Upper lobe of left lung (tissue), 6 donors: ENCODE measurements around the gene FXYD4. TPM values are rescaled to one million over a fixed set of nuclear protein-coding genes. Genes with fewer than 3 reads are reported as not detected.
"Not testable (repeated sequence)": the region's sequence is repeated elsewhere in the genome, so short reads cannot be mapped to it uniquely, and the experiment has no call there.

Experiments used
- ATAC-seq, 2 donors: fragments of 200-7000 bp; cut with Tn5 transposase; one replicate each; pipeline ENCODE4 v1.9.1; 2022; ENCODE audit warnings: mild to moderate bottlenecking in 2 of 2, moderate library complexity in 2 of 2; ENCODE audit not compliant: low FRiP score in 2 of 2
- DNase-seq, 2 donors: peaks; one replicate each; pipeline ENCODE4 v3.0.0-alpha.2; 2019 to 2020
- H3K27ac ChIP-seq, 4 donors: fragments of 200-600 bp; sonication (generic); one replicate each; pipeline ENCODE4 v1.5.1; 2016 to 2019
- H3K27me3 ChIP-seq, 4 donors: fragments of 200-600 bp; sonication (generic); one replicate each; pipeline ENCODE4 v1.5.1; 2017 to 2019
- H3K36me3 ChIP-seq, 4 donors: fragments of 200-600 bp; sonication (generic); one replicate each; pipeline ENCODE4 v1.5.1; 2016 to 2019
- H3K4me1 ChIP-seq, 4 donors: fragments of 200-600 bp; sonication (generic); one replicate each; pipeline ENCODE4 v1.5.1; 2018 to 2019
- H3K4me3 ChIP-seq, 4 donors: fragments of 200-600 bp; sonication (generic); one replicate each; pipeline ENCODE4 v1.5.1; 2017 to 2019; ENCODE audit warnings: mild to moderate bottlenecking in 2 of 4, moderate library complexity in 1 of 4
- H3K9me3 ChIP-seq, 4 donors: fragments of 200-600 bp; sonication (generic); one replicate each; pipeline ENCODE4 v1.5.1; 2018 to 2019
- EP300 ChIP-seq, 4 donors: sonication (generic); formaldehyde crosslinking; IDR thresholded peaks; one replicate each; pipeline ENCODE4 v1.5.1; 2017; ENCODE audit warnings: antibody characterized with exemption in 4 of 4, control low read depth in 2 of 4
- POLR2A ChIP-seq, 4 donors: fragments of 450-650 bp; IDR thresholded peaks; one replicate each; pipeline ENCODE4 v1.5.1; 2016 to 2017; ENCODE audit warnings: antibody characterized with exemption in 4 of 4, mild to moderate bottlenecking in 2 of 4
- POLR2AphosphoS5 ChIP-seq, 2 donors: sonication (generic); formaldehyde crosslinking; IDR thresholded peaks; one replicate each; pipeline ENCODE4 v1.5.1; 2017; ENCODE audit warnings: antibody characterized with exemption in 2 of 2
- WGBS, 2 donors: methylation state at CpG; one replicate each; pipeline ENCODE4 v1.1.5; 2017 to 2018; 5-methylcytosine and 5-hydroxymethylcytosine counted together
- total RNA-seq, 6 donors: library from RNA; depleted of rRNA in 4 of 6; stranded (reverse); fragments of >200 nt in 4 of 6; gene quantifications; one replicate each; pipeline versions ENCODE4 v1.1.0 to v1.2.1, GENCODE V29; 2016 to 2021
- TF ChIP-seq, protein P1 (sequence below), 6 experiments: fragments of 450-650 bp in 4 of 6; fragments of 200-600 bp in 2 of 6; sonication (generic) in 2 of 6; IDR thresholded peaks; one replicate each; pipeline ENCODE4 v1.5.1; 2016 to 2019; ENCODE audit warnings: antibody characterized with exemption in 6 of 6
- donor health status: DM: no; HTN: no; CAD: no; lungs with moderate emphysema.
- donor health status: DM: no; HTN: yes; CAD: no; lungs with severe emphysema.

Gene FXYD4
- total RNA-seq, 6 donors from 2014 or later: 2.5 to 4.0 (median 2.7) TPM; not detected in 3

DNA sequence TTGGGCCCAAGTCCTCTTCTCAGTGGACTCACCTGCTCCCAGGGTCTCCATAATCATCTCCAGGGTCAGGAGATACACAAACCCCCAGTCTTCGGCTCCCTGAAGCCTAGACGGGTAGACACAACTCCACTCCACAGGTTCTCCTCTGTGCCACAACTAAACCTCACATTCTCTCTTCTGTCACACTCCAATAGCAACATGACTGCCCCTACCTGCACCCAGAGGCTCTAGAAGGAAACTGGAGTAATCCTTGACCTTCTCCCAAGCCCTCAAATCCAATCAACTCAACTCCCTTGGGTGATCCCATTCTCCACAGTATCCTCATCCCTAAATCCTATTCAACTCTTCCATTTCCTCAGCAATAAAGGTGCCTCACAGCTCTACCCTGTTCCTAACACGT is 21.3 kb downstream of the FXYD4 start:
- peaks cover 38 to 71% (median 68%) of the 10 kb centered on the region in 4 donors for H3K36me3 ChIP-seq
- H3K27me3 ChIP-seq: no peaks in the 10 kb centered on the region
- peak overlapping the region in 1 of 4 donors; percentile 18 for H3K27ac ChIP-seq
- ATAC-seq (no peak), DNase-seq (no peak)
- H3K4me1 ChIP-seq: peaks cover 22 to 68% (median 40%) of the 10 kb centered on the region in 4 donors
- WGBS, 2 donors: 91 to 93% methylated on average over 3 of the region's 3 CpGs
- no peak overlapping the region for H3K4me3 ChIP-seq
- H3K9me3 ChIP-seq: no peaks in the 10 kb centered on the region
- no peak for TF ChIP-seq POLR2AphosphoS5 (IDR thresholded peaks at IDR 0.05)
- TF ChIP-seq, protein P1, sequence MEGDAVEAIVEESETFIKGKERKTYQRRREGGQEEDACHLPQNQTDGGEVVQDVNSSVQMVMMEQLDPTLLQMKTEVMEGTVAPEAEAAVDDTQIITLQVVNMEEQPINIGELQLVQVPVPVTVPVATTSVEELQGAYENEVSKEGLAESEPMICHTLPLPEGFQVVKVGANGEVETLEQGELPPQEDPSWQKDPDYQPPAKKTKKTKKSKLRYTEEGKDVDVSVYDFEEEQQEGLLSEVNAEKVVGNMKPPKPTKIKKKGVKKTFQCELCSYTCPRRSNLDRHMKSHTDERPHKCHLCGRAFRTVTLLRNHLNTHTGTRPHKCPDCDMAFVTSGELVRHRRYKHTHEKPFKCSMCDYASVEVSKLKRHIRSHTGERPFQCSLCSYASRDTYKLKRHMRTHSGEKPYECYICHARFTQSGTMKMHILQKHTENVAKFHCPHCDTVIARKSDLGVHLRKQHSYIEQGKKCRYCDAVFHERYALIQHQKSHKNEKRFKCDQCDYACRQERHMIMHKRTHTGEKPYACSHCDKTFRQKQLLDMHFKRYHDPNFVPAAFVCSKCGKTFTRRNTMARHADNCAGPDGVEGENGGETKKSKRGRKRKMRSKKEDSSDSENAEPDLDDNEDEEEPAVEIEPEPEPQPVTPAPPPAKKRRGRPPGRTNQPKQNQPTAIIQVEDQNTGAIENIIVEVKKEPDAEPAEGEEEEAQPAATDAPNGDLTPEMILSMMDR (IDR thresholded peaks at IDR 0.05): no peak
- no peak for TF ChIP-seq EP300 (IDR thresholded peaks at IDR 0.05)
- TF ChIP-seq POLR2A (IDR thresholded peaks at IDR 0.05): no peak

DNA sequence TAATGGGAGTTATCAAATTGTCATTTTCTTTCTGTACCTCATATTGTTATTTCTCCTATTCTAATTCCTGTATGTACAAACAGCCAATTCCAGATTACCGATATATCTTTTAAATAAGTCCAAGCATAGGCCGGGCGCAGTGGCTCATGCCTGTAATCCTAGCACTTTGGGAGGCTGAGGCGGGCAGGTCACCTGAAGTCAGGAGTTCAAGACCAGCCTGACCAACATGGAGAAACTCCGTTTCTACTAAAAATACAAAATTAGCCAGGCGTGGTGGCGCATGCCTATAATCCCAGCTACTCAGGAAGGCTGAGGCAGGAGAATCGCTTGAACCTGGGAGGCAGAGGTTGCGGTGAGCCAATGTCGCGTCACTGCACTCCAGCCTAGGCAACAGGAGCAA is 21.8 kb downstream of the FXYD4 start:
- WGBS, 2 donors: 93 to 96% methylated on average over 11 of the region's 11 CpGs
- ATAC-seq, H3K9me3 ChIP-seq, H3K4me3 ChIP-seq, H3K27me3 ChIP-seq, DNase-seq: not testable (repeated sequence)
- Histone ChIP-seq H3K27ac (peak overlapping the region in 1 of 4 donors; percentile 100), H3K36me3 (peaks cover 35 to 66% (median 63%) of the 10 kb centered on the region in 4 donors), H3K4me1 (peaks cover 26 to 72% (median 45%) of the 10 kb centered on the region in 4 donors)

DNA sequence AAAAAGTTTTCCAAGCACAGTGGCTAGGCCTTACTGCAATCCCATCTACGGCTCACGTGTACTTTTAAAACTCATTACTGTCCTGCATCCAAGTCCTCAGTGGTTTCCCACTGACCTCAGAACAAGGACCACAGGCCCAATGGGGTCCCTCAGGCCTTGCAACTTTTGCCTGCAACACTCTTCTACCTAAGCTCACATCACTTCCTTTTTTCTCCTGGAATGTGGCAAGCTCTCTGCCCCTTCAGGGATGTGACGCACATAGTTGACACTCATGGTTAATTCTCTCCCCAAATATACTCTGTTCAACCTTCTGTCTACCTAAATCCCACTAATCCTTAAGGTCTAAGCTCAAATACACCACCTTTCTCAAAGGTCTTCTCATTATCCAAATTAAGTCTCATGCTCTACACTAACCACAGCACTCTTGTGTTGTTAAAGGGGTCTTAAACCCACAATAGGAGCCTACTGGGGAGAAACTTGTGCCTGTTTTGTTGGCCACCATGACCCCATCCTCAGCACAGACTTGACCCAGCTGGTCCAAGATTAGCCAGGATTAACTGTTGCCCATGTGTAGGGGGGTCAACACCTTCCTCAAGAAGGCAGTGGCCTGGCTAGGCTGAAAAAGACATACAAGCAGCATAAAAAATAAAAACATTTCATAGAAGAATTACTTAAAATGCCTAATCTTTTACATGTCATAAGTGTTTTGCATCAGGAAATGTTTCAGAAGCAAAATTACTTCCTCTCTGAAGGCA is 22.3 kb downstream of the FXYD4 start:
- H3K27me3 ChIP-seq: no peaks in the 10 kb centered on the region
- TF ChIP-seq POLR2AphosphoS5 (IDR thresholded peaks at IDR 0.05): no peak
- TF ChIP-seq, protein P1 (IDR thresholded peaks at IDR 0.05): no peak
- TF ChIP-seq EP300 (IDR thresholded peaks at IDR 0.05): no peak
- no peak for TF ChIP-seq POLR2A (IDR thresholded peaks at IDR 0.05)
- WGBS, 2 donors: 78 to 86% methylated on average over 3 of the region's 3 CpGs
- H3K4me3 ChIP-seq: no peak overlapping the region
- H3K36me3 ChIP-seq: peaks cover 29 to 60% (median 58%) of the 10 kb centered on the region in 4 donors
- H3K4me1 ChIP-seq: peaks cover 32 to 78% (median 51%) of the 10 kb centered on the region in 4 donors
- no peaks in the 10 kb centered on the region for H3K9me3 ChIP-seq
- no peak for DNase-seq
- ATAC-seq: no peak
- H3K27ac ChIP-seq: peak overlapping the region; percentile 28 to 100 (median 54)

DNA sequence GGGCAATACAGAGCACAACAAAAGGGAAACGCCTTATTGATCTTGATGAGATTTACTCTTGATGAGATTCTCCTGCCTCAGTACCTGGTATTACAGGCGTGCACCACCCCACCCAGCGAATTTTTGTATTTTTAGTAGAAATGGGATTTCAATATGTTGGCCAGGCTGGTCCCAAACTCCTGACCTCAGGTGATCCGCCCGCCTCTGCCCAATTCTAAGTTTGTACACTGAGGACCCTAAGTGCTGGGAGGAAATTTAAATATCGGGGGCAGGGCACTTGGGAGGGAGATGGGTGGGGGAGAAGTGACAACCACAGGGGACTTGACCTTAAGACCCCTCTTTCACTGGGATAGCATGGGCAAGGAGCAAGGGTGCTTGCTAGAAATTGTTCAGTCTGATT is 23.4 kb downstream of the FXYD4 start:
- H3K4me1 ChIP-seq: peaks cover 41 to 88% (median 57%) of the 10 kb centered on the region in 4 donors
- H3K27me3 ChIP-seq: no peaks in the 10 kb centered on the region
- no peak for TF ChIP-seq POLR2AphosphoS5 (IDR thresholded peaks at IDR 0.05)
- TF ChIP-seq, protein P1 (IDR thresholded peaks at IDR 0.05): no peak
- TF ChIP-seq POLR2A (IDR thresholded peaks at IDR 0.05): no peak
- no peak for TF ChIP-seq EP300 (IDR thresholded peaks at IDR 0.05)
- DNase-seq (no peak), ATAC-seq (no peak)
- H3K4me3 ChIP-seq: peak overlapping the region in 1 of 4 donors; percentile 87
- H3K36me3 ChIP-seq: peaks cover 20 to 55% (median 48%) of the 10 kb centered on the region in 4 donors
- 86 to 87% methylated on average over 6 of the region's 6 CpGs for WGBS, 2 donors
- peak overlapping the region; percentile 55 to 100 (median 98) for H3K27ac ChIP-seq
- H3K9me3 ChIP-seq: no peaks in the 10 kb centered on the region

DNA sequence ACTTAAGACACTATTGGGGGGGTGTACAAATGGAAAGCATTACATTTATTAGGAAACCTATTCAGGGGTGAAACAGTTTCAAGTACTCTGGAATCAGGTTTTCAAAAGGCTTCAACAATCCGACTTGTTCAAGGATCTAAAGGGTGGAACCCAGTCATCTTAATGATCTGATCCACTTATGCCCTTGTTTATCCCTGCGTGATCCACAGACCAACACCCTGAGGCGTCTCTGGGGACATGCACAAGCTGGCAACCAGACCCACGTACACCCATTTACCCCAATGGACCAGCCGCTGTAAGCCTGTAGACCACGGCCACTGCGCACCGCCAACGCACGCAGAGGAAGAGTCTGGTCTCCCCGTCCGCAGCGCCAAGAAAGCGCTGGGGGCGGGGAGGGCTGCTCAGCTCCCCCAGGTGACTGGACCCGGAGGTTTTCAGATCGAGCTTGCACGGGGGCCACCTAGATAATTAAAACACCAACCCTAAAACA is 24.2 kb downstream of the FXYD4 start:
- peak in 1 of 2 donors; percentile 83 for DNase-seq
- Histone ChIP-seq H3K4me1 (peaks cover 41 to 88% (median 60%) of the 10 kb centered on the region in 4 donors), H3K27me3 (no peaks in the 10 kb centered on the region), H3K36me3 (peaks cover 17 to 51% (median 40%) of the 10 kb centered on the region in 4 donors), H3K9me3 (no peaks in the 10 kb centered on the region), H3K4me3 (peak overlapping the region; percentile 66 to 91 (median 86)), H3K27ac (peak overlapping the region; percentile 96 to 100 (median 100))
- ATAC-seq: no peak
- TF ChIP-seq POLR2A (IDR thresholded peaks at IDR 0.05) (no peak), POLR2AphosphoS5 (IDR thresholded peaks at IDR 0.05) (no peak), EP300 (IDR thresholded peaks at IDR 0.05) (no peak)
- TF ChIP-seq, protein P1 (IDR thresholded peaks at IDR 0.05): no peak
- 12 to 19% methylated on average over 12 to 17 of the region's 18 CpGs for WGBS, 2 donors
